GM19468 (cell line): ENCODE measurements around the gene SPATA24.
"Not testable (repeated sequence)": the region's sequence is repeated elsewhere in the genome, so short reads cannot be mapped to it uniquely, and the experiment has no call there.

Experiments
- ATAC-seq: cut with Tn5 transposase; IDR thresholded peaks from one replicate; pipeline ENCODE4 v1.9.1; 2021; ENCODE audit warnings: mild to moderate bottlenecking, moderate library complexity, moderate number of reproducible peaks; ENCODE audit not compliant: unreplicated experiment; ENCODE audit errors: extremely low read depth

SPATA24 gene

GRCh38 chr5:139418793-139419192 lies 14.9 kb upstream of the SPATA24 start:
- ATAC-seq = no peak

GRCh38 chr5:139417214-139417613 lies 13.3 kb upstream of the SPATA24 start:
- no peak for ATAC-seq

GRCh38 chr5:139416651-139417050 lies 12.8 kb upstream of the SPATA24 start:
- ATAC-seq = no peak

- no peak for ATAC-seq
These were observed 12.0 kb upstream of the SPATA24 start for GRCh38 chr5:139415869-139416268.

GRCh38 chr5:139415221-139415861 lies 11.5 kb upstream of the SPATA24 start:
- ATAC-seq = no peak

GRCh38 chr5:139414581-139415130 lies 10.8 kb upstream of the SPATA24 start:
- no peak for ATAC-seq

GRCh38 chr5:139413963-139414362 lies 10.1 kb upstream of the SPATA24 start:
- no peak for ATAC-seq

- ATAC-seq = no peak
These were observed 9.3 kb upstream of the SPATA24 start for GRCh38 chr5:139413153-139413552.

- no peak for ATAC-seq
These were observed 7.3 kb upstream of the SPATA24 start for GRCh38 chr5:139410993-139411828.

- ATAC-seq = no peak
These were observed 6.5 kb upstream of the SPATA24 start for GRCh38 chr5:139410121-139410992.

- not testable (repeated sequence) for ATAC-seq
These were observed 5.2 kb upstream of the SPATA24 start for GRCh38 chr5:139409116-139409515.

GRCh38 chr5:139408191-139408590 lies 4.3 kb upstream of the SPATA24 start:
- ATAC-seq = no peak

- ATAC-seq = no peak
These were observed 3.6 kb upstream of the SPATA24 start for GRCh38 chr5:139407517-139407916.

- ATAC-seq = no peak
These were observed 3.1 kb upstream of the SPATA24 start for GRCh38 chr5:139406963-139407362.

- ATAC-seq = no peak
These were observed 573 bp upstream of the SPATA24 start for GRCh38 chr5:139404484-139404840.

GRCh38 chr5:139403418-139403786 lies 487 bp downstream of the SPATA24 start:
- no peak for ATAC-seq

GRCh38 chr5:139402561-139403158 lies 1.2 kb downstream of the SPATA24 start:
- ATAC-seq = no peak

- no peak for ATAC-seq
These were observed 2.3 kb downstream of the SPATA24 start for GRCh38 chr5:139401546-139401945.

- no peak for ATAC-seq
These were observed 4.3 kb downstream of the SPATA24 start for GRCh38 chr5:139399501-139400121.

GRCh38 chr5:139397921-139398320 lies 6.0 kb downstream of the SPATA24 start:
- no peak for ATAC-seq
